ENCODE results near the gene S100A13. TPM values are rescaled to one million over a fixed set of nuclear protein-coding genes. Genes with fewer than 3 reads are reported as not detected.
"Not testable (repeated sequence)": the region's sequence is repeated elsewhere in the genome, so short reads cannot be mapped to it uniquely, and the experiment has no call there.

S100A13 gene
- polyA plus RNA-seq, 12 donors, result 50.0 to 138 (median 67.6) TPM; not detected in 1

- DNase-seq, result peak; percentile 55
Observed at GRCh38 chr1:153649863-153650235, 22.5 kb upstream of the S100A13 start.

- no peak for DNase-seq
Observed at GRCh38 chr1:153649137-153649862, 22.0 kb upstream of the S100A13 start.

GRCh38 chr1:153648000-153648643, 20.8 kb upstream of the S100A13 start:
- DNase-seq, result no peak

GRCh38 chr1:153647346-153647714, 20.0 kb upstream of the S100A13 start:
- DNase-seq, result no peak

- no peak for DNase-seq
Observed at GRCh38 chr1:153646672-153647345, 19.5 kb upstream of the S100A13 start.

GRCh38 chr1:153643816-153644215, 16.5 kb upstream of the S100A13 start:
- no peak for DNase-seq

- DNase-seq, result no peak
Observed at GRCh38 chr1:153643100-153643499, 15.8 kb upstream of the S100A13 start.

GRCh38 chr1:153642161-153642560, 14.9 kb upstream of the S100A13 start:
- DNase-seq, result no peak

GRCh38 chr1:153640861-153641260, 13.6 kb upstream of the S100A13 start:
- no peak for DNase-seq

GRCh38 chr1:153640213-153640612, 12.9 kb upstream of the S100A13 start:
- DNase-seq, result not testable (repeated sequence)

- DNase-seq, result no peak
Observed at GRCh38 chr1:153639280-153639679, 12.0 kb upstream of the S100A13 start.

- DNase-seq, result no peak
Observed at GRCh38 chr1:153638261-153638660, 11.0 kb upstream of the S100A13 start.

- no peak for DNase-seq
Observed at GRCh38 chr1:153636312-153636711, 9.0 kb upstream of the S100A13 start.

- DNase-seq, result no peak
Observed at GRCh38 chr1:153635872-153636271, 8.6 kb upstream of the S100A13 start.

- DNase-seq, result peak; percentile 99
Observed at GRCh38 chr1:153633754-153634665, 6.7 kb upstream of the S100A13 start, which contains the start of gene CHTOP. CHTOP (plus strand) TSS chr1:153634066; CDS start chr1:153636589, 2,523 bp downstream.

GRCh38 chr1:153633161-153633753, 6.0 kb upstream of the S100A13 start:
- DNase-seq, result no peak

GRCh38 chr1:153631047-153632022, 4.0 kb upstream of the S100A13 start:
- no peak for DNase-seq

- DNase-seq, result no peak
Observed at GRCh38 chr1:153630384-153630783, 3.1 kb upstream of the S100A13 start.

GRCh38 chr1:153629971-153630370, 2.7 kb upstream of the S100A13 start:
- DNase-seq, result no peak

- no peak for DNase-seq
Observed at GRCh38 chr1:153629343-153629665, 2.0 kb upstream of the S100A13 start.

All from muscle of arm (tissue), 12 donors.